Right atrium auricular region (tissue), 2 donors: ENCODE measurements around the gene PDE1A. TPM values are rescaled to one million over a fixed set of nuclear protein-coding genes. Genes with fewer than 3 reads are reported as not detected.
A peak's percentile ranks its signal among the peaks of the same experiment; 100 is the strongest.
"Not testable (repeated sequence)": the region's sequence is repeated elsewhere in the genome, so short reads cannot be mapped to it uniquely, and the experiment has no call there.

Experiments
- DNase-seq: peaks from one replicate; pipeline ENCODE4 v3.0.0-alpha.2; 2019; ENCODE audit warnings: low spot score
- H3K27ac ChIP-seq, 2 donors: fragments of 200-600 bp; sonication (generic); 1 replicate in 1 of 2; 2 replicates in 1 of 2; pipeline ENCODE4 v1.5.1; 2016 to 2019
- H3K27me3 ChIP-seq, 2 donors: fragments of 200-600 bp; sonication (generic); one replicate each; pipeline versions ENCODE4 v1.5.1 to v1.6.0; 2017 to 2019
- H3K36me3 ChIP-seq: fragments of 200-600 bp; sonication (generic); one replicate; pipeline ENCODE4 v1.5.1; 2016
- H3K4me1 ChIP-seq, 2 donors: fragments of 200-600 bp; sonication (generic); one replicate each; pipeline versions ENCODE4 v1.5.1 to v1.6.0; 2017 to 2019
- H3K4me3 ChIP-seq, 2 donors: fragments of 200-600 bp; sonication (generic); 1 replicate in 1 of 2; 2 replicates in 1 of 2; pipeline ENCODE4 v1.5.1; 2017 to 2019; ENCODE audit warnings: mild to moderate bottlenecking in 1 of 2, moderate library complexity in 1 of 2
- H3K9me3 ChIP-seq, 2 donors: fragments of 200-600 bp; sonication (generic); one replicate each; pipeline ENCODE4 v1.5.1; 2019
- total RNA-seq, 2 donors: library from RNA; depleted of rRNA; stranded (reverse); fragments of >200 nt; gene quantifications; one replicate each; pipeline ENCODE4 v1.1.0, GENCODE V29; 2016
- TF ChIP-seq, protein P1 (sequence below), 2 donors: fragments of 200-600 bp; sonication (generic); IDR thresholded peaks; one replicate each; pipeline ENCODE4 v1.5.1; 2019; ENCODE audit warnings: antibody characterized with exemption in 2 of 2

Gene PDE1A
- total RNA-seq, 2 donors from 2014 or later = 7.0 to 10.7 TPM

DNA sequence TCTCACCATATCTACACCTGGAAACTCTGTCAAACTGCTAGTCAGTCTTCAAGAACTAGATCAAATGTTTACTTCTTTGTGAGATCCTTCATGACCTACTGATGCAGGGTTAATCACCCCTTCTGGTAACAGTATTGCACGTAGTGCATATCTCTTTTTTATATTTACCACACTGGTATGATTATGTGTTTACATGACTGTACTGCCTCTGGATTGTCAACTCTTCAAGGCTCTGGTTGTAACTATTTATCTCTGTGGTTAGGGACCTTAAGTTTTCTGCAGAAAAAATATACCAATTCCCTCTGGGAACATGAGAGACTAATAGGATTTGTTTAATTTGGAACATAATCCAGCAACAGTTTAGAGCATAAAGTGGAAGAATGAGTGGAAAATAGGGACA lies 135.5 kb downstream of the PDE1A start:
- TF ChIP-seq, protein P1, sequence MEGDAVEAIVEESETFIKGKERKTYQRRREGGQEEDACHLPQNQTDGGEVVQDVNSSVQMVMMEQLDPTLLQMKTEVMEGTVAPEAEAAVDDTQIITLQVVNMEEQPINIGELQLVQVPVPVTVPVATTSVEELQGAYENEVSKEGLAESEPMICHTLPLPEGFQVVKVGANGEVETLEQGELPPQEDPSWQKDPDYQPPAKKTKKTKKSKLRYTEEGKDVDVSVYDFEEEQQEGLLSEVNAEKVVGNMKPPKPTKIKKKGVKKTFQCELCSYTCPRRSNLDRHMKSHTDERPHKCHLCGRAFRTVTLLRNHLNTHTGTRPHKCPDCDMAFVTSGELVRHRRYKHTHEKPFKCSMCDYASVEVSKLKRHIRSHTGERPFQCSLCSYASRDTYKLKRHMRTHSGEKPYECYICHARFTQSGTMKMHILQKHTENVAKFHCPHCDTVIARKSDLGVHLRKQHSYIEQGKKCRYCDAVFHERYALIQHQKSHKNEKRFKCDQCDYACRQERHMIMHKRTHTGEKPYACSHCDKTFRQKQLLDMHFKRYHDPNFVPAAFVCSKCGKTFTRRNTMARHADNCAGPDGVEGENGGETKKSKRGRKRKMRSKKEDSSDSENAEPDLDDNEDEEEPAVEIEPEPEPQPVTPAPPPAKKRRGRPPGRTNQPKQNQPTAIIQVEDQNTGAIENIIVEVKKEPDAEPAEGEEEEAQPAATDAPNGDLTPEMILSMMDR (IDR thresholded peaks at IDR 0.05) = no peak
- Histone ChIP-seq H3K4me3 (no peak overlapping the region), H3K4me1 (no peaks in the 10 kb centered on the region), H3K27me3 (no peaks in the 10 kb centered on the region), H3K36me3 (no peaks in the 10 kb centered on the region), H3K27ac (no peak overlapping the region), H3K9me3 (no peaks in the 10 kb centered on the region)
- no peak for DNase-seq

DNA sequence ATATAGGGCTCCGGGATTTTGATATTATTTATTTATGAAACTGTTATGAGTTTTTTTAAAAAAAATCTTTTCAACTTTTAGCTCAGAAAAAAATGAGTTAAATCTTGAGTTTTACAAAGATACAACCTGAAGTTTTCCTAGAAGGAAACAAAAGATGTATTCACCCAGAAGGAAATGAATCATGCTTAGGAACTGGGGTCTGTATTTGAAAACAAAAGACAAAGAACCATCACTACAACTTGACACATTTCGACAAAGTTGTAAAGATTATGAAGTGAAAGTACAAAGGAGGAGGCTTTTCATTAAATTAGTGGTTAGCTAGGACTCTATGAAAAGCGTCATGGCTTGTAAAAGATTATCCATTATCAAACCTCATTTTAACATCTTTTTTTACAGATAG lies 143.3 kb downstream of the PDE1A start:
- Histone ChIP-seq H3K4me1 (no peaks in the 10 kb centered on the region), H3K27me3 (no peaks in the 10 kb centered on the region), H3K27ac (no peak overlapping the region), H3K4me3 (no peak overlapping the region), H3K9me3 (no peaks in the 10 kb centered on the region), H3K36me3 (no peaks in the 10 kb centered on the region)
- TF ChIP-seq, protein P1 (IDR thresholded peaks at IDR 0.05) = no peak
- no peak for DNase-seq

DNA sequence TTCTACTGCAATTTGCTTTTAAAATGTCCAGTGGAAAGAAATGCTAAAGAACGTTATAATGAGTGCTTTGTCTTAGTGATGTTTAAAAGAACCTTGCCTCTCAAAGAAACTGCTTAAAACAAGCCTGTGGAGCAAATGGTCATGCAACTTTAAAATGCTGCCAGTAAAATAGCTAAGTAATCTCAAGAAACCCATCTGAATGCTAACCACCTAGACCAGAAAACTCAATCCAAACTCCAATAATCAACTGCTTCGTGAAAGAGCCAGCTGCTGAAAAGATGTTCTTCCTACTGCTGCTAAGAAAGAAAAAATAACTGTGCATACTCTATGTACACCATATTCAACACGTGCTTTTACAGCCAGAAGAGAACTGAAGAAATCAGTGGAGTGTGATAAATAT lies 145.6 kb downstream of the PDE1A start:
- no peak for DNase-seq
- no peaks in the 10 kb centered on the region for H3K27me3 ChIP-seq
- H3K4me1 ChIP-seq = no peaks in the 10 kb centered on the region
- peaks cover 0 to 15% of the 10 kb centered on the region in 2 donors for H3K9me3 ChIP-seq
- no peak overlapping the region for H3K4me3 ChIP-seq
- TF ChIP-seq, protein P1 (IDR thresholded peaks at IDR 0.05) = no peak
- H3K36me3 ChIP-seq = no peaks in the 10 kb centered on the region
- no peak overlapping the region for H3K27ac ChIP-seq

DNA sequence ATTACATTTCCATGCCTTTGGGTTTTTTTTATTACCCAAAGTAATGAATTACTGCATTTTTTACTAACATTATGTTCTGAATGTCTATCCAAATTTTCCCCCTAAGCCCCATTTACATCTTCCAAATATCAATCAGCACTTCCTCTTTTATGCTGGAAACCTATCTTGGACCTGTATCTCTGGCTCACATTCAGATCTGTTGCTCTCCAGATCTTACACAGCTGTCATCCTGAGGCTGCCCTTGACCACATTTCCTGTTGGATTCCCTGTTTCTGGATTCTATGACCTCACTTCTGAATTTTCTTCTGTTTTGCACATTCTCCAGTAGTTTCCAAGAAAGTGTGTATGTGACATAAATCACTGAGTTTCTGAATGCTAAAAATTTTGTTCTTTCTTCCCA lies 146.7 kb downstream of the PDE1A start:
- TF ChIP-seq, protein P1 (IDR thresholded peaks at IDR 0.05) = no peak
- DNase-seq = no peak
- Histone ChIP-seq H3K36me3 (no peaks in the 10 kb centered on the region), H3K4me3 (no peak overlapping the region), H3K27ac (peak overlapping the region in 1 of 2 donors; percentile 10), H3K9me3 (peaks cover 0 to 22% of the 10 kb centered on the region in 2 donors), H3K27me3 (no peaks in the 10 kb centered on the region), H3K4me1 (no peaks in the 10 kb centered on the region)

DNA sequence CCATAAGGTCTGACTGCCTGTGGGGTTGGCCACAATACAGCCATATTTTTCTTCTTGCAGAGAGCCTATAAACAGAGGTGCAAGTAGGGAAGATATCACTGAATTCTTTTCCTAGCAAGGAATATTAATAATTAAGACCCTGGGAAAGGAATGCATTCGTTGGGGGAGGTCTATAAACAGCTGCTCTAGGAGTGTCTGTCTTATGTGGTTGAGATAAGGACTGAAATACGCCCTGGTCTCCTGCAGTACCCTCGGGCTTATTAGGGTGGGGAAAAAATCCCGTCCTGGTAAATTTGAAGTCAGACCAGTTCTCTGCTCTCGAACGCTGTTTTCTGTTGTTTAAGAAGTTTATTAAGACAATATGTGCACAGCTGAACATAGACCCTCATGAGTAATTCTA lies 150.2 kb downstream of the PDE1A start:
- peaks cover 0 to 22% of the 10 kb centered on the region in 2 donors for H3K9me3 ChIP-seq
- H3K4me1 ChIP-seq, H3K27ac ChIP-seq, H3K36me3 ChIP-seq, DNase-seq, H3K4me3 ChIP-seq, H3K27me3 ChIP-seq: not testable (repeated sequence)

DNA sequence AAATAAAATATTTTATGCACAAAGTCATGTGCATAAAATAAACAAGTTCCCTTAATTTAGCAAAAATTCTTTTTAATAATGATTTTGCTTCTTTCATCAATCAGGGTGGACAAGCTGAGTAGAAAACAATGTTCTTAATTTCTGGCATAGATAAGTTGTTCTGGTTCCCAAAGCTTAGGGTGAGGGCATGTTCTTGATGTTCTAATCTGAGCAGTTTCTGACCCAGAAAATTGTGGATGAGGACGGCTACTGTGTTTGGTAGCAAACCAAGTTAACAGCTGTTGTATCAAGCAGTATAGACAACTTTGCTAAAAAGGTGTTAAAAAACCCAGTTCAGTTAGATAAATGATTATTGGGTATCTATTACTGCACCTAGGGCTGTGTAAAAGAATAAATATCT lies 158.9 kb downstream of the PDE1A start:
- no peaks in the 10 kb centered on the region for H3K4me1 ChIP-seq
- H3K4me3 ChIP-seq = no peak overlapping the region
- TF ChIP-seq, protein P1 (IDR thresholded peaks at IDR 0.05) = no peak
- H3K27ac ChIP-seq = no peak overlapping the region
- DNase-seq = no peak
- no peaks in the 10 kb centered on the region for H3K27me3 ChIP-seq
- no peaks in the 10 kb centered on the region for H3K36me3 ChIP-seq
- no peaks in the 10 kb centered on the region for H3K9me3 ChIP-seq
